Measurements from ENCODE around the gene NEK10.
"Not testable (repeated sequence)": the region's sequence is repeated elsewhere in the genome, so short reads cannot be mapped to it uniquely, and the experiment has no call there.

DNA sequence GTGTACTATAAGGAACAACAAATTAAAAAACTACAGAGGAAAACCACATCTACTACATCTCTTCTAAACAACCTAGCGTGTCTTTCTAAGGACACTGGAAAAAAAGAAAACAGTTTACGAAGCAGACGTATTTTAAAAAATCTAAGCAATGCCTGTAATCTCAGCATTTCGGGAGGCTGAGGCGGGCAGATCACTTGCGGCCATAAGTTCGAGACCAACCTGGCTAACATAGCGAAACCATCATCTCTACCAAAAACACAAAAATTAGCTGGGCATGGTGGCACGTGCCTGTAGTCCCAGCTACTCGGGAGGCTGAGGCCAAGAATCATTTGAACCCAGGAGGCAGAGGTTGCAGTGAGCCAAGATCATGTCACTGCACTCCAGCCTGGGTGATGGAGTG lies 23.2 kb upstream of the NEK10 start:
- TF ChIP-seq, protein P1, sequence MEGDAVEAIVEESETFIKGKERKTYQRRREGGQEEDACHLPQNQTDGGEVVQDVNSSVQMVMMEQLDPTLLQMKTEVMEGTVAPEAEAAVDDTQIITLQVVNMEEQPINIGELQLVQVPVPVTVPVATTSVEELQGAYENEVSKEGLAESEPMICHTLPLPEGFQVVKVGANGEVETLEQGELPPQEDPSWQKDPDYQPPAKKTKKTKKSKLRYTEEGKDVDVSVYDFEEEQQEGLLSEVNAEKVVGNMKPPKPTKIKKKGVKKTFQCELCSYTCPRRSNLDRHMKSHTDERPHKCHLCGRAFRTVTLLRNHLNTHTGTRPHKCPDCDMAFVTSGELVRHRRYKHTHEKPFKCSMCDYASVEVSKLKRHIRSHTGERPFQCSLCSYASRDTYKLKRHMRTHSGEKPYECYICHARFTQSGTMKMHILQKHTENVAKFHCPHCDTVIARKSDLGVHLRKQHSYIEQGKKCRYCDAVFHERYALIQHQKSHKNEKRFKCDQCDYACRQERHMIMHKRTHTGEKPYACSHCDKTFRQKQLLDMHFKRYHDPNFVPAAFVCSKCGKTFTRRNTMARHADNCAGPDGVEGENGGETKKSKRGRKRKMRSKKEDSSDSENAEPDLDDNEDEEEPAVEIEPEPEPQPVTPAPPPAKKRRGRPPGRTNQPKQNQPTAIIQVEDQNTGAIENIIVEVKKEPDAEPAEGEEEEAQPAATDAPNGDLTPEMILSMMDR (IDR thresholded peaks at IDR 0.05) = not testable (repeated sequence)
- TF ChIP-seq CEBPB (IDR thresholded peaks at IDR 0.05); HOXB5 (CRISPR knock-in tag; IDR thresholded peaks at IDR 0.05); CHD2 (IDR thresholded peaks at IDR 0.05; ENCODE audit: low read length, partially characterized antibody): not testable (repeated sequence)

Data from A549 (cell line).